ENCODE data around the gene RTP1. TPM values are rescaled to one million over a fixed set of nuclear protein-coding genes. Genes with fewer than 3 reads are reported as not detected.
"Not testable (repeated sequence)": the region's sequence is repeated elsewhere in the genome, so short reads cannot be mapped to it uniquely, and the experiment has no call there.

Gene RTP1
- total RNA-seq, 2 experiments from 2014 or later = not detected

- no peak for DNase-seq
- Mint-ChIP-seq H3K9me3 (no peaks in the 10 kb centered on the region), H3K36me3 (ENCODE audit: low read depth) (no peaks in the 10 kb centered on the region), H3K4me1 (no peaks in the 10 kb centered on the region), H3K4me3 (no peak overlapping the region), H3K27ac (no peak overlapping the region), H3K27me3 (peaks cover 14% of the 10 kb centered on the region)
- POLR2A ChIA-PET = no interaction called here
- CTCF ChIA-PET = no interaction called here
Measured at GRCh38 chr3:187228740-187229139, 31.5 kb downstream of the RTP1 start.

- Mint-ChIP-seq H3K27me3 (peaks cover 14% of the 10 kb centered on the region), H3K9me3 (no peaks in the 10 kb centered on the region), H3K36me3 (ENCODE audit: low read depth) (no peaks in the 10 kb centered on the region), H3K4me3 (no peak overlapping the region), H3K4me1 (no peaks in the 10 kb centered on the region), H3K27ac (no peak overlapping the region)
- ChIA-PET CTCF (interaction anchor here (1.8 kb wide), 1 partner anchor 10 kb away, joined by 7 read pairs; no protein-coding TSS in a partner anchor), POLR2A (no interaction called here)
- DNase-seq = no peak
Measured at GRCh38 chr3:187230011-187230410, 32.7 kb downstream of the RTP1 start.

- no peaks in the 10 kb centered on the region for H3K36me3 Mint-ChIP-seq (ENCODE audit: low read depth)
- POLR2A ChIA-PET = no interaction called here
- CTCF ChIA-PET = interaction anchor here (0.6 kb wide), 1 partner anchor 17 kb away, joined by 3 read pairs; no protein-coding TSS in a partner anchor
- H3K9me3 Mint-ChIP-seq = no peaks in the 10 kb centered on the region
- no peak overlapping the region for H3K27ac Mint-ChIP-seq
- H3K27me3 Mint-ChIP-seq = peaks cover 1% of the 10 kb centered on the region
- H3K4me1 Mint-ChIP-seq = no peaks in the 10 kb centered on the region
- H3K4me3 Mint-ChIP-seq = no peak overlapping the region
- no peak for DNase-seq
Measured at GRCh38 chr3:187236962-187237361, 39.7 kb downstream of the RTP1 start.

GRCh38 chr3:187237741-187238140, 40.5 kb downstream of the RTP1 start:
- Mint-ChIP-seq H3K36me3 (ENCODE audit: low read depth) (no peaks in the 10 kb centered on the region), H3K4me1 (no peaks in the 10 kb centered on the region), H3K27ac (no peak overlapping the region), H3K9me3 (no peaks in the 10 kb centered on the region), H3K27me3 (peaks cover 1% of the 10 kb centered on the region), H3K4me3 (no peak overlapping the region)
- DNase-seq = no peak
- ChIA-PET POLR2A (no interaction called here), CTCF (interaction anchor here (0.6 kb wide), 1 partner anchor 442 kb away, joined by 4 read pairs; no protein-coding TSS in a partner anchor)

GRCh38 chr3:187238239-187238638, 41.0 kb downstream of the RTP1 start:
- Mint-ChIP-seq H3K27me3 (peaks cover 1% of the 10 kb centered on the region), H3K9me3 (no peaks in the 10 kb centered on the region), H3K4me1 (no peaks in the 10 kb centered on the region), H3K4me3 (no peak overlapping the region), H3K36me3 (ENCODE audit: low read depth) (no peaks in the 10 kb centered on the region), H3K27ac (no peak overlapping the region)
- no peak for DNase-seq
- ChIA-PET POLR2A (no interaction called here), CTCF (interaction anchor here (0.6 kb wide), 1 partner anchor 441 kb away, joined by 4 read pairs; no protein-coding TSS in a partner anchor)

GRCh38 chr3:187238835-187239234, 41.5 kb downstream of the RTP1 start:
- H3K27me3 Mint-ChIP-seq; H3K27ac Mint-ChIP-seq; H3K4me1 Mint-ChIP-seq; H3K9me3 Mint-ChIP-seq; H3K4me3 Mint-ChIP-seq; POLR2A ChIA-PET; H3K36me3 Mint-ChIP-seq (ENCODE audit: low read depth); CTCF ChIA-PET; DNase-seq: not testable (repeated sequence)

- DNase-seq = no peak
- H3K27ac Mint-ChIP-seq = no peak overlapping the region
- POLR2A ChIA-PET = no interaction called here
- no peak overlapping the region for H3K4me3 Mint-ChIP-seq
- H3K27me3 Mint-ChIP-seq = peaks cover 10% of the 10 kb centered on the region
- no peaks in the 10 kb centered on the region for H3K9me3 Mint-ChIP-seq
- H3K36me3 Mint-ChIP-seq (ENCODE audit: low read depth) = no peaks in the 10 kb centered on the region
- CTCF ChIA-PET = no interaction called here
- H3K4me1 Mint-ChIP-seq = peaks cover 7% of the 10 kb centered on the region
Measured at GRCh38 chr3:187242435-187242834, 45.1 kb downstream of the RTP1 start.

- H3K36me3 Mint-ChIP-seq (ENCODE audit: low read depth) = no peaks in the 10 kb centered on the region
- DNase-seq = no peak
- no peak overlapping the region for H3K4me3 Mint-ChIP-seq
- POLR2A ChIA-PET = no interaction called here
- H3K4me1 Mint-ChIP-seq = peaks cover 9% of the 10 kb centered on the region
- H3K9me3 Mint-ChIP-seq = no peaks in the 10 kb centered on the region
- H3K27ac Mint-ChIP-seq = no peak overlapping the region
- CTCF ChIA-PET = no interaction called here
- H3K27me3 Mint-ChIP-seq = peaks cover 10% of the 10 kb centered on the region
Measured at GRCh38 chr3:187242900-187243299, 45.6 kb downstream of the RTP1 start.

- CTCF ChIA-PET = no interaction called here
- H3K27me3 Mint-ChIP-seq = peaks cover 12% of the 10 kb centered on the region
- no peaks in the 10 kb centered on the region for H3K9me3 Mint-ChIP-seq
- no peak overlapping the region for H3K27ac Mint-ChIP-seq
- POLR2A ChIA-PET = no interaction called here
- no peak overlapping the region for H3K4me3 Mint-ChIP-seq
- DNase-seq = no peak
- H3K36me3 Mint-ChIP-seq (ENCODE audit: low read depth) = no peaks in the 10 kb centered on the region
- H3K4me1 Mint-ChIP-seq = peaks cover 9% of the 10 kb centered on the region
Measured at GRCh38 chr3:187243933-187244524, 46.7 kb downstream of the RTP1 start.

GRCh38 chr3:187247398-187247797, 50.1 kb downstream of the RTP1 start:
- H3K4me1 Mint-ChIP-seq = peaks cover 9% of the 10 kb centered on the region
- ChIA-PET POLR2A (no interaction called here), CTCF (no interaction called here)
- DNase-seq = no peak
- no peak overlapping the region for H3K4me3 Mint-ChIP-seq
- peaks cover 11% of the 10 kb centered on the region for H3K27me3 Mint-ChIP-seq
- no peaks in the 10 kb centered on the region for H3K9me3 Mint-ChIP-seq
- no peak overlapping the region for H3K27ac Mint-ChIP-seq
- H3K36me3 Mint-ChIP-seq (ENCODE audit: low read depth) = no peaks in the 10 kb centered on the region

Other genes with a start within 250 kb of the RTP1 start
- 10 to 100 TPM; 23.0 to 23.1 TPM for gene RPL39L, start 58.0 kb upstream of the RTP1 start, total RNA-seq
- gene MASP1, start 94.3 kb downstream of the RTP1 start, total RNA-seq = not detected
- gene RTP4, start 170.9 kb downstream of the RTP1 start, total RNA-seq = 10 to 100 TPM; 23.2 to 24.1 TPM